Measurements from ENCODE around the gene DNAH7. TPM values are rescaled to one million over a fixed set of nuclear protein-coding genes. Genes with fewer than 3 reads are reported as not detected.
A peak's percentile ranks its signal among the peaks of the same experiment; 100 is the strongest.

Gene DNAH7
- total and polyA plus RNA-seq, 2 of the 13 experiments (the other 11 are each of a cell fraction or from before 2014, with no cell fraction given), result 0.09 TPM; not detected in 1

DNA sequence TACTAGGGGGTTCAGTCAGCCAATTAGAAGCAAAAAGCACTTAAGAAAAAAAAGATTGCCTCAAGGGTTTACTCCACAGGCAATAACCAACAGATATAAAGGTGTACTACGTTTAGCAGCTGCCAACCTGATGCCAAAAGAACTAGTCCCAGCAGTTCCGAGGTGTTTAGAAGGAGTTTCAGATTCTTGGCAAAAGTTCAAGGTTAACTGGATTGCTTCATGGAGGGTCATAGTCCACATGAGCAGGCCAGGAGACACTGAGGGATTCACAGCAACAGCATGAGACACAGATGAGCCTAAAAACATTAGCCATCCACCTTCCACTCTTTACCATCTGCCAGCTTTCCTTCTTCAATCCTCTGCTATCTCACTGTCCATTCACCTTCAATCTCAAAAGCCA, 4.9 kb upstream of the DNAH7 start:
- ChIA-PET CTCF (ENCODE audit: low intra/inter-chr PET ratio, low total read pairs) (no interaction called here), POLR2A (no interaction called here)
- H3K9ac ChIP-seq (ENCODE audit: insufficient read depth, low read depth, low read length), result no peak overlapping the region
- no peaks in the 10 kb centered on the region for H3K27me3 ChIP-seq (ENCODE audit: control insufficient read depth in 1 of 2, insufficient read depth in 2 of 2, low read length in 2 of 2)
- no peaks in the 10 kb centered on the region for H3K9me3 ChIP-seq (ENCODE audit: low read length)
- in situ Hi-C loops (cut with HindIII; ENCODE audit: extremely low pct_ligation_motif_present, low pct_unique_long_range_greater_than_20kb), result no loop called here
- FAIRE-seq (no peak), ATAC-seq (no peak), DNase-seq (ENCODE audit: low spot score) (no peak)
- H3K27ac ChIP-seq (ENCODE audit: extremely low read length, insufficient read depth, low read length), result no peak overlapping the region
- H3K79me2 ChIP-seq (ENCODE audit: insufficient read depth, low read length), result no peaks in the 10 kb centered on the region
- 0% methylated on average over 2 of the region's 2 CpGs for WGBS (ENCODE audit: low lambda C conversion rate)
- H3K4me3 ChIP-seq (replicated peaks in 1 of 3; ENCODE audit: insufficient read depth in 1 of 3, low read depth in 2 of 3, low read length in 3 of 3), result no peak overlapping the region
- no peak overlapping the region for H2AFZ ChIP-seq (ENCODE audit: low read length)
- intact Hi-C loops (cut with micrococcal nuclease; ENCODE audit: unreplicated experiment), result no loop called here
- no TSS peak for BruUV-seq (replicated peaks)
- H4K20me1 ChIP-seq (ENCODE audit: insufficient read depth, low read length), result no peaks in the 10 kb centered on the region
- H3K4me1 ChIP-seq (ENCODE audit: insufficient read depth, low read length), result peaks cover 9% of the 10 kb centered on the region
- no peak overlapping the region for H3K4me2 ChIP-seq (ENCODE audit: low read depth, low read length)
- TF ChIP-seq ZNF296 (CRISPR knock-in tag; conservative IDR thresholded peaks at IDR 0.05) (no peak), HNF4A (CRISPR knock-in tag; IDR thresholded peaks at IDR 0.05) (peak; percentile 62), ZNF12 (CRISPR knock-in tag; IDR thresholded peaks at IDR 0.05) (peak; percentile 80), CEBPB (IDR thresholded peaks at IDR 0.05; ENCODE audit: borderline replicate concordance, low read depth, low read length) (peak; percentile 62), RXRB (CRISPR knock-in tag; IDR thresholded peaks at IDR 0.05; ENCODE audit: borderline replicate concordance) (no peak), HMG20A (CRISPR knock-in tag; IDR thresholded peaks at IDR 0.05; ENCODE audit: borderline replicate concordance) (peak; percentile 55; the same call in 1 of the 2 replicates), CEBPG (CRISPR knock-in tag; IDR thresholded peaks at IDR 0.05) (0 out of 2 replicates have a peak, but pooled peaks have one; percentile 5)
- TF ChIP-seq, protein P1, sequence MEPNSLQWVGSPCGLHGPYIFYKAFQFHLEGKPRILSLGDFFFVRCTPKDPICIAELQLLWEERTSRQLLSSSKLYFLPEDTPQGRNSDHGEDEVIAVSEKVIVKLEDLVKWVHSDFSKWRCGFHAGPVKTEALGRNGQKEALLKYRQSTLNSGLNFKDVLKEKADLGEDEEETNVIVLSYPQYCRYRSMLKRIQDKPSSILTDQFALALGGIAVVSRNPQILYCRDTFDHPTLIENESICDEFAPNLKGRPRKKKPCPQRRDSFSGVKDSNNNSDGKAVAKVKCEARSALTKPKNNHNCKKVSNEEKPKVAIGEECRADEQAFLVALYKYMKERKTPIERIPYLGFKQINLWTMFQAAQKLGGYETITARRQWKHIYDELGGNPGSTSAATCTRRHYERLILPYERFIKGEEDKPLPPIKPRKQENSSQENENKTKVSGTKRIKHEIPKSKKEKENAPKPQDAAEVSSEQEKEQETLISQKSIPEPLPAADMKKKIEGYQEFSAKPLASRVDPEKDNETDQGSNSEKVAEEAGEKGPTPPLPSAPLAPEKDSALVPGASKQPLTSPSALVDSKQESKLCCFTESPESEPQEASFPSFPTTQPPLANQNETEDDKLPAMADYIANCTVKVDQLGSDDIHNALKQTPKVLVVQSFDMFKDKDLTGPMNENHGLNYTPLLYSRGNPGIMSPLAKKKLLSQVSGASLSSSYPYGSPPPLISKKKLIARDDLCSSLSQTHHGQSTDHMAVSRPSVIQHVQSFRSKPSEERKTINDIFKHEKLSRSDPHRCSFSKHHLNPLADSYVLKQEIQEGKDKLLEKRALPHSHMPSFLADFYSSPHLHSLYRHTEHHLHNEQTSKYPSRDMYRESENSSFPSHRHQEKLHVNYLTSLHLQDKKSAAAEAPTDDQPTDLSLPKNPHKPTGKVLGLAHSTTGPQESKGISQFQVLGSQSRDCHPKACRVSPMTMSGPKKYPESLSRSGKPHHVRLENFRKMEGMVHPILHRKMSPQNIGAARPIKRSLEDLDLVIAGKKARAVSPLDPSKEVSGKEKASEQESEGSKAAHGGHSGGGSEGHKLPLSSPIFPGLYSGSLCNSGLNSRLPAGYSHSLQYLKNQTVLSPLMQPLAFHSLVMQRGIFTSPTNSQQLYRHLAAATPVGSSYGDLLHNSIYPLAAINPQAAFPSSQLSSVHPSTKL (CRISPR knock-in tag; IDR thresholded peaks at IDR 0.05), result peak; percentile 39
- TF ChIP-seq, protein P2, sequence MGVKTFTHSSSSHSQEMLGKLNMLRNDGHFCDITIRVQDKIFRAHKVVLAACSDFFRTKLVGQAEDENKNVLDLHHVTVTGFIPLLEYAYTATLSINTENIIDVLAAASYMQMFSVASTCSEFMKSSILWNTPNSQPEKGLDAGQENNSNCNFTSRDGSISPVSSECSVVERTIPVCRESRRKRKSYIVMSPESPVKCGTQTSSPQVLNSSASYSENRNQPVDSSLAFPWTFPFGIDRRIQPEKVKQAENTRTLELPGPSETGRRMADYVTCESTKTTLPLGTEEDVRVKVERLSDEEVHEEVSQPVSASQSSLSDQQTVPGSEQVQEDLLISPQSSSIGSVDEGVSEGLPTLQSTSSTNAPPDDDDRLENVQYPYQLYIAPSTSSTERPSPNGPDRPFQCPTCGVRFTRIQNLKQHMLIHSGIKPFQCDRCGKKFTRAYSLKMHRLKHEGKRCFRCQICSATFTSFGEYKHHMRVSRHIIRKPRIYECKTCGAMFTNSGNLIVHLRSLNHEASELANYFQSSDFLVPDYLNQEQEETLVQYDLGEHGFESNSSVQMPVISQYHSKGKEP (CRISPR knock-in tag; IDR thresholded peaks at IDR 0.05), result no peak
- no peaks in the 10 kb centered on the region for H3K36me3 ChIP-seq (replicated peaks in 1 of 2; ENCODE audit: control insufficient read depth in 1 of 2, insufficient read depth in 2 of 2, low read length in 2 of 2)

All from HepG2 (cell line).